Hematopoietic multipotent progenitor cell treated with erythropoietin and hydrocortisone succinate and interleukin-3 and kit ligand, for 17 days (in vitro differentiated cells): ENCODE data around the gene RAB3IL1.
"Not testable (repeated sequence)": the region's sequence is repeated elsewhere in the genome, so short reads cannot be mapped to it uniquely, and the experiment has no call there.

ENCODE experiments used
- DNase-seq: peaks from one replicate; pipeline ENCODE4 v3.0.0-alpha.2; 2015; ENCODE audit warnings: low spot score

Gene RAB3IL1

GRCh38 chr11:61885784-61886580 is 31.4 kb downstream of the RAB3IL1 start:
- no peak for DNase-seq

GRCh38 chr11:61885166-61885778 is 32.1 kb downstream of the RAB3IL1 start:
- DNase-seq = no peak

- no peak for DNase-seq
These were observed 33.4 kb downstream of the RAB3IL1 start for GRCh38 chr11:61883947-61884346.

DNA sequence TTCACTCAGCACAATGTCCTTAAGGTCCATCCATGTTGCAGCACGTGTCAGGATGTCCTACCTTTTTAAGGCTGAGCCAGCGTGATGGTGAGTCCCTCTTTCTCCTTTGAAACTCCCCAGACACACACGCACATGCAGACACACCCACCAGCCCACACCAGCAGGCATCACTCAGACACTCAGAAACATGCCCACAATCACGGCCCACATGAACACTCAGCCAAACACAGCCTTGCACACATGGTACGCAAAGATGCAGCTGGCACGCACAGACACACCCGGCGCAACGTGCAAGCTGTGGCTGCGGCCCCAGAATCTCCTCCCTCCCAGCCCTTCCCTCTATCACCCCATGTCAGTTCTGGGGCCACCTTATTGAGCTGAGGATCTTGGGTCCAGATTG is 34.0 kb downstream of the RAB3IL1 start:
- DNase-seq = no peak

GRCh38 chr11:61882879-61883278 is 34.5 kb downstream of the RAB3IL1 start:
- DNase-seq = no peak

DNA sequence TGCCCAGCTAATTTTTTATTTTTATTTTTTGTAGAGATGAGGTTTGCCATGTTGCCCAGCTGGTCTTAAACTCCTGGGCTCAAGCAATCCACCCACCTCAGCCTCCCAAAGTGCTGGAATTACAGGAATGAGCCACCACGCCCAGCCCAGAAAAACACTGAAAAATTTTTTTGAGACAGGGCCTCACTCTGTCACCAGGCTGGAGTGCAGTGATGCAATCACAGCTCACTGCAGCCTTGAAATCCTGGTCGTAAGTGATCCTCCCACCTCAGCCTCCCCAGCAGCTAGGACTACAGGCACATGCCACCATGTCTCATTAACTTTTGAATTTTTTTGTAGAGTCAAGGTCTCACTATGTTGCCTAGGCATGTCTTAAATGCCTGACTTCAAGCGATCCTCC is 35.1 kb downstream of the RAB3IL1 start:
- DNase-seq = not testable (repeated sequence)

DNA sequence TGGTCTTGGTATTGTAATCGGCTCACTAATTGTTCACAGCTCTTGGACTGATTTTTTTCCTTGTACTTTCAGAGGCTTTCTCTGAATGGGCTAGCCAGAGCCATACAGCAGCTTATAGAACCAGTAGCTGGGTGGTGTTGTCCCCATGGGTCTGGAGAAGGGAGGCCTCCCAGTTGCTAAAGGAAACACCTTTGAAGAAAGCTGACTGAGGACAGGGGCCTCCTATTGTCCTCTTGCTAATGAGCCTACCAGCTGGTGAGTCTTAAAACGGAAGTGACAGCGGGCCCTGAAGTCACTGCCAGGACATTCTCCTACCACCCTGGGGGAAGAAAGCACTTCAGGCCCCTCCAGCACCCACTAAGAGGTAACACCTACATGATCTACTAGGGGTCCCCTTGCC is 36.0 kb downstream of the RAB3IL1 start:
- DNase-seq = no peak

DNA sequence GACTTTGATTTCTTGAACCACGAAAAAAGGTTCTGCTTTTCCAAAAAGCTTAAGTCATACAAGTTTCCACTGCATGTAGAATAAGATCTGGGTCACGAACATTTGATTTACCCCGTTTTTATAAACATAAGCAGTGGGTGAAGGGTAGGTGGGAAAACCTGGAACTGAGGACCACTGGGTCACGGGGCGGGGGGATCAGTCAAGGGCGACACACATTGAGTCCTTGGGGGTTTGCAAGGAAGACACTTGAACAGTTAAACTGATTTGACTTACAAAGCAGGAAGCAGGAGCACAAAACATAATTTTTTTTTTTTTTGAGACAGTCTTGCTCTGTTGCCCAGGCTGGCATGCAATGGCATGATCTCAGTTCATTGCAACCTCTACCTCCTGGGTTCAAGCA is 36.9 kb downstream of the RAB3IL1 start:
- no peak for DNase-seq

GRCh38 chr11:61880031-61880430 is 37.3 kb downstream of the RAB3IL1 start:
- DNase-seq = no peak

DNA sequence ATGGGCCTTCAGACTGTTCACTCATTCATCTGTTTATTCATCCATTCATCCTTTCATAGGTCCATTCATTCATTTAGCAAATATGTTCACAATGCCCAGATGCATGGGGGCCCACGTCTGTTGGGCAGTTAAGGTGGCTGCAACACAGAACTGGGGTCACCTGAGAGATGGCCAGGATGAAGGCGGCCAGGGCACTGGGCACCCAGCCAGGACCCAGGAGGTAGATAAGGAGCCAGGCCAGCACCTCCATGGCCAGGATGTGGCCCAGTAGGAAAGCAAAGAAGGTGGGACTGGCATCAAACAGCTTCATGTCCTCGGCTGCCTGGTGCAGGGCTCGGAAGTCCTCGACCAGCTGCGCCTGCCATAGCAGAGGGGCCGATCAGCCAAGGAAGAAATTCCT is 38.2 kb downstream of the RAB3IL1 start:
- no peak for DNase-seq

- no peak for DNase-seq
These were observed 41.7 kb downstream of the RAB3IL1 start for GRCh38 chr11:61875698-61876097.

DNA sequence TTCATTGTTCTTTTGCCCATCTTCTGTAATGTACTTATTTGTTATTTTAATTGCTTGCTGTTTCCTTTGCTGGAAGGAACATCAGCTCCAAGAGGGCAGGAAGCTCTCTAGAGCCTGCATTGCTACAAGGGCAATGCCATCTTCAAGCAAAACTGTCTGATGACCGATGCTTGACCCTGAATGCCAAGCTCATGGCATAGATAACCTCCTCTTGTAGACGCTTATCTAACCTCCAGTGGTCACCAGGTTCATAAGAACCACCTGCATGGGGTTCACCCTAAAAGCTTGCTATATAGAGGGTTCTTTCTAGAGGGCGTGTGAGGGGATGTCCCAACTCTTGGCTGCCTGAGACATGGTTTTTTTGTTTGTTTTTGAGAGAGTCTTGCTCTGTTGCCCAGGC is 42.5 kb downstream of the RAB3IL1 start:
- DNase-seq = no peak

DNA sequence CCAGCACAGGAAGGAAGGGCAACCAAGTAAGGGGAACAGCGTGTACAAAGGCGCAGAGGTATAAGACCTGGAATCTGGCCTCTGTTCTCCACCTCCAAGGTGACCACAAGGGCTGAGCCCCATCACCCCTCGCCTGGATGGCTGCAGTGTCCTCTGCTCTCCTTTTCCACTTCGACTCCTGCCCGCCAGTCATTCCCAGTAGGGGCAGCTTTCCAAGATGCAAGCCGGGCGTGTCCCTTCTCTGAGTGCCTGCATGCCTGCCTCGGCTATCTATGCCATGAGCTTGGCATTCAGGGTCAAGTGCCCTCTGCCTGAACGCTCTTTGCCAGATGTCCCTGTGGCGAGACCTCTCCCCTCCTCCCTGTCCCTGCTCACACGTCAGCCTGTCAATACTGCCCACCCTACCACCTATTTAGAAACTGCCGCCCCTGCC is 43.0 kb downstream of the RAB3IL1 start:
- no peak for DNase-seq

DNA sequence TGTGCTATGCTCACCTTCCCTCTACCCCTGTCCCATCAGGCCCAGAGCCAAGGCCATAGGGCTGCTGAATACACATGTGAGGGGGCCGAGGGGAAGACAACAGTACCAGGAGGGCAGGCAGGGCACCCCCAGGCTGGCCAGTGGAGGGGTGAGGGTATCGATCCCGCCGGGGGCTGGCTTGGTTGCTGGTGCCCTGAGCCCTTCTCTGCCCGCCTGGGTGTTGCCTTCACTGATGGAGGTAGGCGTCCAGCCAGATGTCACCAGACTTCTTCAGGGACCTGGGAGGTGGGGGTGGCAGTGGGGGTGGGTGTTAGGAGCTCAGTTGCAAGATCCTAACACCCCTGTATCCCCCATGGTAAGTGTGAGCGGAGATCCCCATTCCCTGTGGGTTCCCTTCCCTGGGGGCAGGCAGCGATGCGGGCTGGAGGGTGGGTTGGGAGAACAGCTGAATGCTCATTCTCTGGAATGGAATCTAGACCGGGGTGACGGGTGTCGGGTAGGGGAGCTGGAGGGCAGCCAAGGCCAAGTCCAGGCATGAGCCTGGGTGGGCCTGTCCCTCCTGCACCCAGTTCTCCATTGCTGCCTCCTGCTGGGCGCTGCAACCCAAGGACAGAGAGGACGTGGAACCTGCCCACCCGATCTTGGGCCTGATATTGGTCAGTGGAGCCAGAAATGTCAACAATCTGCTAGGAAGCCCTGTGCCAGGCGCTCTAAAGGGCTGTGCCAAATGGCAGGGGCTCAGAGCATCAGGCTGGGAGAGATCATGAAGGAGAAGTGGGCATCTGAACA is 43.6 kb downstream of the RAB3IL1 start:
- DNase-seq = no peak

GRCh38 chr11:61872935-61873565 is 44.3 kb downstream of the RAB3IL1 start:
- DNase-seq = no peak

- peak; percentile 78 for DNase-seq
These were observed 46.2 kb downstream of the RAB3IL1 start for GRCh38 chr11:61871158-61871597.

DNA sequence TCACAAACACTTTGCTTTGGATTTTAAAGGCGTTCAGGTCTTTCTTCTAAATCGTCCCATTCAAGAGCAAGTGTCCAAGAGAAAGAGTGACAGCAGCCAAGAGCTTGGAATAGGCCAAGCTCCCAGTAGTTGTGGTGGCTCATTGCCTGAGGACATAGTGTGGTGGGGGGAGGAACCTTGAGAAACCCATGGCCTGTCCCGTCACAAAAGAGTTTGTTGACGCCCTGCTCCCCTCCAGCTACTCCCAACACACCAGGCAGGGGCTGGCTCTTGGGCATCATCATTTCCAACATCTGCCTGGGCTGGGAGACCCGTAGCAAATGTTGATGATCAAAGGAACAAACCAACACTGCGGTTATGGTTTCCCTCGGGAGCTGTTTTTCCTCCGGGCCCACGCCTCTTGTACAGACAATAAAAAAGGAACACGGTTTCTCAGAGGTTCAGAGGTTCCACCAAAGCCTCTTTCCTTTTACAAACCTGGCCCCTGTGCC is 46.8 kb downstream of the RAB3IL1 start:
- no peak for DNase-seq

DNA sequence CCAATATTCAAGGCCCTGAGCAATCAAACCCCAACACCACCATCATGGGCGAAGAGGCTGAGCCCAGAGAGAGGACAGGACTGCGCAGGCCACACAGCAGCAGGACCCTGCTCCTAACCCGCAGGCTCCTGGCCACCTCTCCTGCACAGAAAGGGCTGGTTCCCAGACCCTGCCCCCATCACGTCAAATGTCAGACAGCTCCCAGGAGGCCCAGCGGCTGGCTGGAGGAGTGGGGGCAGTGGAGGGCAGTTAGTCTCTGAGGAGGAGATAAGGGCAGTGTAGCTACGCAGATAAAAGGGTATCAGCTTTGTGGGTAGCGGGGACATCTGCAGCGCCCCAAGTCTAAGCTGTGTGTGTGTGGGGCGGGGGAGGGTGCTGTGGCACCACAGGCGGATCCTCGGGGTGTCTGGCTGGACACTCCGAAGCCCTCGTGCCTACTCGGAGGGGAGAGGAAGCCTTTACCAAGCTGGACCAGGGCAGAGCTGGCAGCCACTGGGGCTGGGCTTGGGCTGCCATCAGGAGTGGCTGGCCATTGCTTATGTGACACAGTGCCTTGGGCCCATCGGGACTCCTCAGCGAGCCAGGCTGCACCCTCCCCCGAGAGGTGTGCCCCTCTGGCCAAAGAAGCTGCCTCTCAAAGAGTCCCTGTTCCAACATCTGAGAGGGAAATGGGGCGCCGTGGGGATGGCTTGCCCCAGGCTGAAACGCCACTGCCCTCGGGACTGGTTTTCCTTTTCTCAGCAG is 47.5 kb downstream of the RAB3IL1 start:
- peak; percentile 55 for DNase-seq

GRCh38 chr11:61869429-61869707 is 48.0 kb downstream of the RAB3IL1 start:
- DNase-seq = no peak

- DNase-seq = no peak
These were observed 48.6 kb downstream of the RAB3IL1 start for GRCh38 chr11:61868571-61869428.

GRCh38 chr11:61866958-61867343 is 50.4 kb downstream of the RAB3IL1 start:
- no peak for DNase-seq
